Amygdala (tissue), 56 donors: ENCODE measurements around the gene CFP.
"Not testable (repeated sequence)": the region's sequence is repeated elsewhere in the genome, so short reads cannot be mapped to it uniquely, and the experiment has no call there.

Experiments
- DNase-seq, 56 donors: peaks; one replicate each; lab custom pipeline; 2025; lab: John Stamatoyannopoulos, UW

The CFP gene

DNA sequence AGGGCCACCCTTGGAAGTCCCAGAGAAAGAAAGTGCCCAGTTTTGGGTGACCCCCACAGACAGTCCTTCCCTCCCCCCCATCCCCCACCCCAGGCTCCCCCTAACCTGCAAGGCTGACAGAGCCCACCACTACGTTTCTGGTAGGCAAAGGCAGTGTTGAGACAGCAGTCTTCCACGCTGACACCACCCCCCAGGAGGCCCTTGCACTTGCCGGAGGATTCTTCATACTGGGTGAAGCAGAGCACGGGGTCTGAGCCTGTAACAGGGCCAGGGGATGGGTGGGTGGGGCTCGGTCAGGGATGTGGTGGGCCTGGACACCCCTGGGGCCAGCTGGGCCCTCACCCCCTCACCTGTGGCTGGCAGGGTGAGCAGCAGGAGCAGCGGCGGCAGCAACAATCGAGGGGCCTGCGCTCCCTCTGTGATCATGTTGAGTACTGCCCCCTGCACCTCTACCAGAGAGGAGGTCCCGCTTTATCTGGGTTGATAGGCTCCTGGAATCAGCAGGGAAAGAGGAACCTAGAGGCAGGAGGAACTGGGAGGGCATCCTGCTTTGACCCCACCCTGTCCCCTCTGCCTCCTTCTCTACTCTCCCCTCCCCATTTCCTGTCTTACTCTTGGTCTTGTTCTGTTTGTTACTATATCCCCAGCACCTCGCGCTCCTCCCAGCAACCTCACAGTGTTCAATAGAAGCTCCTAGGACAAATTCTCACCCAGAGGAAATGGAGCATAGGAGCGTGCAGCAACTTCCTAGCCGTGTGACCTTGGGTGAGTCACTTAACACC lies at the start of gene CFP:
CFP (minus strand) TSS at position 512 of the 782 bp plus-strand sequence; CDS start at position 426, 86 bp downstream.
- DNase-seq: no peak

DNA sequence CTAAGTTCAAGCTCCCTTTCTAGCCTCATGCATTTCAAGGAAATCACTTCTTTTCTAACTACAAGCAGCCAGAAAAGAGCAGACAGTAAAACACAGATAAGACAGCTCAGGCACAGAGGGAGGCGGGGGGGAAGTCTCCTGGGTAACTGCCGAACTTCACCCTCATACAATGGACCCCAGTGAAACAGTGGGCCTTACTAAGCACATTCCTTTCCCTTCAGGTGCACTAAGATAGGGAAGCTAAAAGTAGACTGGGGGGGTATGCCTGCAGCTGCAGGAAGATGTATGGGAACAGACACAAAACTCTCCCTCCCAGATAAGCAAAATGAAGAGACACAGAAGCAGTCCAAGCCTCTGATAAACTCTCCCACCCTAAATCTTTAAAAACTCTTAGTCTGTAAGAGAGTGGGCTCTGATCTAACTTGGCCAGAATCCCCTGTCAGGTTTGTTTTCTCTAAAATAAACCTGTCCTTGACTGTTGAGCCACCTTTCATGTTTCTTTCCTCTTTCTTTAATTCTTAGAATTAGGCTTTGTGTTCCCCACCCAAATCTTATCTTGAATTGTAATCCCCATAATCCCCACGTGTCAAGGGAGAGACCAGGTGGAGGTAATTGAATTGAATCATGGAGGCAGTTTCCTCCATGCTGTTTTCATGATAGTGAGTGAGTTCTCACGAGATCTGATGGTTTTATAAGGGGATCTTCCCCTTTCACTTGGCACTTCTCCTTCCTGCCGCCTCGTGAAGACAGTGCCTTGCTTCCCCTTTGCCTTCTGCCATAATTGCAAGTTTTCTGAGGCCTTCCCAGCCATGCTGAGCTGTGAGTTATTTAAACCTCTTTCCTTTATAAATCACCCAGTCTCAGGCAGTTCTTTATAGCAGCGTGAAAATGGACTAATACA lies 46.5 kb upstream of the CFP start:
- DNase-seq: not testable (repeated sequence)

DNA sequence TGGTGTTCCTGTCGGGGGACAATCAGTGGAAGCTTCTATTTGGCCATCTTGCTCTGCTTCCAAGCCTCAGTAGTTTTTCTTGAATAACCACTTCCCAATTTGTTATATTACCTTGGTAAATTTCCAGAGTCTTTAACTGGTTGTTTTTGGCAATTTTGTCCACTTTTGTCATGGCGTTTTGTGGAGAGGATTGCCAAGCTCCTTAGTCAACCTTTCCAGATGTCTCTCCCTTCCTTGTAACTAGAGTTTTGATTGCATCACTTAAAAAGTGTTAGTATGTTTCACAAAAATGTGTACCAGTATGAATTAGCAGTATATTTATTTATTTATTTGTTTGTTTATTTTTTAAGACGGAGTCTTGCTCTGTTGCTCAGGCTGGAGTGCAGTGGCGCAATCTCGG lies 45.0 kb upstream of the CFP start:
- DNase-seq: no peak

DNA sequence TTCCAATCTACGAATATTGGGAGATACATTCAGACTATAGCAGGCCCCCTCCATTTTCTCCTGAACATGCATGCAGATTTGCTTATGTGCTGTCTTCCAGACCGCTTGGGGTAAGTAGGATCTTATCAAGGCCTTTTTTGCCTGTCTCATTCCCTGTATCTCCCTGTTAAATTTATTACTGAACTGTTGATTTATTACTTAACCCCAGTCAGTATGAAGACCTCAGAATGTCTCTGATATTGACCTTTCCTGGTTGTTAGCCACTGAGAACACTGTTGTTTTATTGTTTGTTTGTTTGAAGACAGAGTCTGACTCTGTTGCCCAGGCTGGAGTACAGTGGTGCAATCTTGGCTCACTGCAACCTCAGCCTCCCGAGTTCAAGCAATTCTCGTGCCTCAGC lies 36.1 kb upstream of the CFP start:
- not testable (repeated sequence) for DNase-seq

DNA sequence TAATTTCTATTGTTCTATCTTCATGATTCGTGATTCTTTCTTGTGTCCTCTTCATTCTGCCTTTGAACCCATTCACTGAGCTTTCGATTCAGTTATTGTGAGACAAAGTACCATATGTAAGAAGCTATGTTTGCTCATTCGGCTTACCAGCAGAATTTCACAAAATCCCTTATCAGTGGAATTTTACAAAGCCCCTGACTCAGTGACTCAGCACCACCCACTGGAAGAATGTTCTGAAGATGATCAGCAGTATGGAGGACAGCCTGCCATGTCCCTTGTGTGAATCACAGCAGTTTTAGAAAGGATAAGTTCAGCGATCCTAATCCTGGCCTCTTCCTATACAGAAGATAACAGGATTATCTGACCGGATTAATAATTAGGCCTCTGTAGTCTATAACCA lies 35.0 kb upstream of the CFP start:
- DNase-seq: no peak

DNA sequence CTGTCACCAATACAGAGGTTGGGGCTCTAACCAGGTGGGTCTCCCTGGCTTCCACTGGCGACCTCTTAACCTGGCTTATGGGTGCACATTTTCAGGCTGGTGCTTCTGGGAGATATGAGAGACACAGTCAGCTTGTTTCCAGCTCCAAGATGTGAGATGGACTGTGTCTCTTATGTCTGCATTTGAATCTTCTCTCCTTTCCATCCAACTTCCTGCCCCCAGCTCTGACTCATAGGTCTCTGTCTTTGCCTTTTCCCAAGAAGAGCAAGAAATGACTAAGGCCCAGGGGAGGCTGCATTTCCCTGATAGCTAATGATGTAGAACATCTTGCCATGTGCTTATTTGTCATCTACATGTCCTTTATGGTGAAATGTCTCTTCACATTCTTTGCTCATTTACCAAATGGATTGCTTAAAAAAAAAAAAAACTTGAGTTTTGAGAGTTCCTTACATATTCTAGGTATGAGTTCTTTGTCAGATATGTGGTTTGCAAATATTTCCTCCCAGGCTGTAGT lies 32.5 kb upstream of the CFP start:
- DNase-seq: no peak

DNA sequence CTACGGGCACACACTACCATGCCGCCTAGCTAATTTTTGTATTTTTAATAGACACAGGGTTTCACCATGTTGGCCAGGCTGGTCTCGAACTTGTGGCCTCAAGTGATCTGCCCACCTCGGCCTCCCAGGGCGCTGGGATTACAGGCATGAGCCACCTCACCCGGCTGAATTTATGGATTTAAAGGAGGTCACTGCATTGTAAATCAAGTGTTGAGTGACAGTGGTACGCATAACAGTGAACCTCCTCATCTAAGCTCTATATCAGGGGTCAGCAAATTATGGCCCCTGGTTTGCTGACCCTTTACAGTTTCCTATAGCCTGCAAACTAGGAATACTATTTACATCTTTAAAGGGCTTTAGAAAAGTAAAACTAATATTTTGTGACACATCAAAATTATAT lies 31.8 kb upstream of the CFP start:
- DNase-seq: no peak

DNA sequence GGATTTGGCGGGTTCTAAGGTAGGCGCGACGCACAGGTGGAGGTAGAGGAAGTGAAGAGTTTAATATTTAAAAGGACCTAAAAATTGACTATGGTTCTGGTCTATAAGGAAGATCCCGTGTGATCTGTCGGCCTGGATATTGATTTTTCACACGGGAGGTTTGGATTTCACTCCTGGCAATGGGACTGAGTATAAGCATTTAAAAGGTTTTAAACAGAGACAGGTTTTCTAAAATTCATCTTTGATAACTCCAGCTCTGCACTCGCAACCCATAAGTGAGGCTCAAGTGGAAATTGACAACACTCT lies 29.6 kb upstream of the CFP start:
- DNase-seq: no peak

DNA sequence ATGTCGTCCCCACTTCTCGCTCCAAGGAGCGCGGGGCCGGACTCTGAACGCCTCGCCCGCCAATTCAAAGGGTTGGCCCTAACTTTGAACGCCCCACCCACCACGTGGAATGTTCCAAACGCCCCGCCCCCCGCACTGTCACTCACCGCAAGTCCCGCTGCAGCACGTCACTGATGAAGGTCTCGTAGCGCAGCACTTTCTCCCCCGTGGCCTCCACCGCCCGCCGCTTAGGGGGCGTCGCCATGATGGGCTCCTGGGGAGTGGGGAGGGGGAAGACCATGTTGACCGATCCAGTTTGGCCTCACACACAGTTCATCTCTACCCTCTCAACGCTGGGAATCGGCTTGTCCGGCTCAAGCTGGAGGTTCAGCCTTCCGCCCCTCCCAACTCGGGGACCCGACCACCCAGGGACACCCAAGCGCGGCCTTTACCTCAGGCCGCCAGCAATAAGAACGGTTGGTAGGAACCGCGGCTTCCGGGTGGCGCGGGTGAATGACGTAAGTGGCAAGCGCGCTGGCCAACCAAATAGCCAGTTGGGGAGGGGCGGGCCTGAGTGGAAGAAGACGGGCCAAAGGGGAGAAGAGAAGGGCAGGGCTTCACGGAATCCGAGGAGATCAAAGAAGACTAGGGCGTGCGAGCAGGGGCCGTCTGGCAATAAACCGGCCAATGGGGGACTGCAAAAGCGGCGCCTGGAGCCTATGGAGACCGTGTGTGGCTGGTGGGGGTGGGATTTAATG lies 29.1 kb upstream of the CFP start, which contains the start of gene UXT:
UXT (minus strand) TSS at position 497 of the 737 bp plus-strand sequence; CDS start at position 244, 253 bp downstream.
- DNase-seq: peak; percentile 46 to 89 (median 80)

DNA sequence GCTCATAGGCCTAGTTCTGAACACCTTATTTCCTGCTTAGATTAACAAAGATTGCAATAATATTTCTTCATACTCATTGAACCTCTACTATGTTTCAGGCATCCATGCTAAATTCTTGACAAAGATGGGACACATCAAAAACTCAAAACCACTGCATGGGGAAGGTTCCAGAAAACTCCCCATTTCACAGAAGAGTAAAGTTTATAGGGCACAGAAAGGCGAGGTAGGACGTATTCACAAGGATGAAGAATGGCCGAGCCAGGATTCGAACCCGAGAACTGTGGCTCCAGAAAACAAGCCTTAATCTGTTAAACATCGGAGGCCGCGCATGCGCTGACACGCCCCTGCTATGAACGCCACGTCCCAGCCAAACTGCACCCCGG lies 28.6 kb upstream of the CFP start:
- no peak for DNase-seq

DNA sequence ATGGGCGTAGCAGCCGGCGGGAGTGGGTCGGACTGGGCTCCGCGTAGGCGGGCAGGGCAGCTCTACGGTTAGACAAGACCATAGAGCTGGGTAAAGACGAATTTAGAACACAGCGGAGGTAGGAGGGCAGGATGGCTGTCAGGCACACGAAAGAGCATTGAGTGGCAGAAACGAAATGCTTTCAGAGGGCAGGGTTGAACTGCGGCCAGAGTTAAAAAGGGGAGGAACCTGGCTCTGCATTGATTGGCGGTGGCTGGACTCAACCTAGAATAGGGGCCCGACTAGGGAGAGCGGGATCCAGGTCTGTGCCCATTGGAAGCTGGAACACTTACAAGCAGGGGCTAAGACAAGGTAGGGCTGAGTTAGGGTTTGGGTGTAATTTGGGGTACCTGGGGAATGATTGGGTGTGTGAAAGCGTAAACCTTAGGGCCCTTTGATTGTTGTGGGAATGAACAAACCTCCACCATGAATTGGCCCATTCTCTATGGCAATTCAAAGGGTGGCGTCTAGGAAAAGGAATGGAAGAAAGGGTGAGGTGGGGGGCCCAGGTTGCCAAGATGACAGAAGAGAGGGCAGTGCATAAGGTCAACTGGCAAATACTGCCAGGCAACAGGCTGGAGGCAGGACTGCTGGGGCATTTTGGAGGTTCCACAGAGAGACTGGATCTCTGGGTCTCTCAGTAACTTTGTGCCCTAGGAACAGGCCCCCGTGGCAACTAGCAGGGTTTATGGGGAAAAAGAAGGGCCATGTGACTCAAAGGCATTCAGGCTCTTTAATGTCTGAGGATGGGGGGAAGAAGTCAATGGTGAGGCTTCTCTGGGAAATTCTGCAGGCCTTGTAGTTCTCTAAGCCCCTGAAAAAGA lies 21.5 kb upstream of the CFP start:
- no peak for DNase-seq

DNA sequence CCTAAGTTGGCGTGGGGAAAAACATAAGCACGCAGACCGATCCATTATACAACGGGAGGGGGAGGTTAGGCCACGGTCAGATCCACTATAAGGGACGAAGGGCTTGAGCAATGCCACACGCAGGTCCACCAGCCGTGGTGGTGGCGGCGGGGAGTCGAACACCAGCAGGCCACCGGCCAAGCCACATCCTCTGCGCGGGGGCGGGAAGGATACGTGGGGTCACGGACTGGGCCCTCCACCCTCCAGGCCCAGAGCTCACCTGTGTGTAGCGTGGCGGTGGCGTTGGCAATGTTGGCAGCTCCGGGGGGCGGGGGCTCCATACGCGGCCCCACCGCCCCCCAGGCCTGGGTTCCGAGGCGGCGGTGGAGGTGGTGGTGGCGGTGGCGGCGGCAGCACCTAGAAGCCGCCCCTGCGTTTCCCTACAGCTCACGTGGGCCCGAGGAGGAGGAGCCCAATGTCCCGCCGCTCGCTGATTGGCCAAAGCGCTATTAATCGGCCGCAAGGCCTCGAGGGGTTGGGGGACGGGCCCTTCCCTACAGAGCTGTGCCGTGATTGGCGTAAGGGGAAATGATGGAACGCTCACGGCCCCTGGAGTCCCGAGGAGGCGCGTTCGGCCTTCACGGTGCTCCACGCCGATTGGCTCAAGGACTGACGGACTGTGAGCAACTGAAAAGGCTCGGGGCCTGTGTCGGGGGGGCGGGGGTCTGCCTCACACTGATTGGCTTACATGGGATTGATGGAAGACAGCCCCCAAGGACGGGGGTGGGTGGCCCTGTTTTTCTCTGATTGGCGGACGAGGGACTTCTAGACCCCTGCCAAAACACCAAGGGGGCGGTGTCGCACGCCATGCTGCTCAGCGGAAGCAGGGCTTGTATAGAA lies 20.7 kb upstream of the CFP start, which contains the start of gene ELK1:
ELK1 (minus strand) TSS at position 400 of the 879 bp plus-strand sequence. CDS start 9,122 bp downstream, outside the sequence.
- peak; percentile 13 to 98 (median 93) for DNase-seq

DNA sequence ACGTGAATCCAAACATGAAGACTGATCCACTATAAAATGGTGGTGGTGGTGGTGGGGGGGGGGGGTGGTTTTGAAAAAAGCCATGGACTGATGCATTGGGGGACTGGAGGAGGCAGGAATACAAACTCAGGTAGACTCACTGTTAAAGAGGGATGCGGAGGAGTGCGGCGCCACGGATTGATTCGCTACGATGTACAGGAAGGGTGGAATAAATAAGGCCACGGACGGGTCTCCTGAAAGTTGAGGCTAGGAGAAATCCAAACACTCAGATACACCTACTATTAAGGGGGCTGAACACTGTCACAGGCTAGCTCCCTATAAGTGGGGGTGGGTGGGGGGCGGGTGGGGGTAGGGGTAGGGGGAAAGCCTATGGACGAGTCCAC lies 20.0 kb upstream of the CFP start:
- DNase-seq: no peak

DNA sequence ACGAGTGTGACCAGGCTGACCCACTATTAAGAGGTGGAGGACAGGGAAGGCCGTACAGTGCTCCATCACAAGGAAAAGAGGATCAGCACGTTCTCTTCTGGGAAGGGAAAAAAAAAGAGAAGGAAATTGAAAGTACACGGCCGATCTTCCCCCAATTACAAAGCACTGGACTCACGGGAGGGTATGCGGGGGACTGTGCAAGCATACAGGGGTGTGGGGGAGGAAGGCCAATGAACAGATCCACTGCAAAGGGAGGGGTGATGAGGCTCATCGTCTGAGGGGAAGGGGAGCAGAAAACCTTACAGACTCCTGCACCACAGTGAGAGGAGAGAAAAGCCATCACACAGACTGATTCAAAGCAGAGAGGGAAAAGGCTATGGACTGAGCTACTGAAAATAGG lies 19.5 kb upstream of the CFP start:
- DNase-seq: no peak

DNA sequence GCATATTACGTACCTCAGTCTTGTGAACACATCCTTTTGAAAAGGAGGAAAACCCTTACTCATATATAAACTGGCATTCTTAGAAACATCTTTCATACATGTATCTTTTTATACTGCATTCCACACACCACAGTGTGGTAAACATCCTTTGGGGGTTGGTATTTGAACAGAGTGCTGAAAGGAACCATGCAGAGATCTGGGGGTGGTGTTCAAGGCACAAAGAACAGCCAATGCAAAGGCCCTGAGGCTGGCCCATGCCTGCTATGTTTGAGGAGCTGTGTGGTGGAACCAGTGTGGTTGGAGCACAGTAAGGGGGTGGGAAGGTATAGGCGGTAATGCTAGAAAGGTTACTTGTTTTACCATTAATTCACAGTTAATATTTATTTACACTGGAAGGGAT lies 18.6 kb upstream of the CFP start:
- no peak for DNase-seq

DNA sequence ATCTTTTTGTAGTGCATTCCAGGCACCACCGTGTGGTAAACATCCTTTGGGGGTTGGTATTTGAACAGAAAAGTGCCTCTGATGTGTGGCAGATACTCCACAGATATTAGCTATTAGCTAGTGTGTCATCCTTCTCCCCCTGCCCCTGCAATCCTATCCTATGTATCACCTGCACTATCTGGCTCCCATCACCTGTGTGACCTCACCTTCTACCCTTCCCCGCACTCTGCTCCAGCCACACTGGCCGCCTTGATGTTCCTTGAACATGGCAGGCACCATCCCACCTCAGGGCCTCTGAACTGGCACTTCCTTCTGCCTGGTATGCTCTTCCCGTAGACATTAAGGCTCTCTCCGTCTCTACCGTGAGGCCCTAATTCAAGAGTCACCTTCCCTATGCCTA lies 16.9 kb upstream of the CFP start:
- DNase-seq: no peak

DNA sequence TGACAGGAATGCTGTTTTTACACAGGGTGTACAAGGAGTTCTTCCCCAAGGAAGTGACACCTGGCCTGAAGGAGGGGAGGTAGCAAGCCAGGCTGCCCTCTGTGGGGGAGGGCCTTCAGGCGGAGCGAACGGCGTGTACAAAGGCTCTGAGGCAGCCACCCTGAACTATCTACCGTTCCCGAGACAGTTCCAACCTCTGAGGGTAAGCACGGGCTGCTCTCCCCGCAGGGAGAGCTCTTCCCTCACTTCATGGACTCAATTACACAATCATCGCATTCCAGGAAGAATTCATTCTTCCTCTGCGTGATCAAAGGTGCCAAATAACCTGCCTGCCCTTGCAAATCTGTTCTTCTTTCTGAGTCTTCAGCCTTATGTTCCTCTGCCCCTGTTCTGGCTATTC lies 15.8 kb upstream of the CFP start:
- no peak for DNase-seq

DNA sequence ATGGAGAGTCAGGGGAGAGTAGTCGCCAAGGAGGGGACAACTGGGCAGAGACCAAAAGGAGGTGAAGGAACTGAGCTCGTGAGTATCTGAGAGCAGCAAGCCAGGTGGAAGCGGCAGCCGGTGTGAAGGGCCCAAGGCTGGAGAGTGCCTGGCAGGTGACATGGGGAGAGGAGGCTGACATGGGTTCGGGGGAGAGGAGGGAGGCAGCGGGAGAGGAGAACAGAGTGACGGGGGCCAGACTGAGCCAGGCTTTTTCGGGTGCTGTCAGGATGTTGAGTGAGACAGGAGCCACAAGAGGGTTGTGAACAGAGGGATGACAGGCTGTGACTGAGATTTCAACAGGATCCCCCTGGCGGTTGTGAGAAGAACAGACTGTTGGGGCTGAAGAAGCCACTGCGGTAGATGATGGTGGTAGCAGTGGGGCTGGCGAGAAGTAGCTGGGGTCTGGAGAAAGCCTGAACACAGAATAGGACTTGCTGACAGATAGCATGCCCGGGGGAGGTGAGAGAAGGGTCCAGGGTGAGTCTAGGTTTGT lies 14.9 kb upstream of the CFP start:
- peak in 4 of 56 donors; percentile 6 to 15 (median 12) for DNase-seq
